ENCODE data around the gene FAF1.
"Not testable (repeated sequence)": the region's sequence is repeated elsewhere in the genome, so short reads cannot be mapped to it uniquely, and the experiment has no call there.

The FAF1 gene

GRCh38 chr1:50611675-50612074, 348.4 kb downstream of the FAF1 start:
- no peak for DNase-seq

DNA sequence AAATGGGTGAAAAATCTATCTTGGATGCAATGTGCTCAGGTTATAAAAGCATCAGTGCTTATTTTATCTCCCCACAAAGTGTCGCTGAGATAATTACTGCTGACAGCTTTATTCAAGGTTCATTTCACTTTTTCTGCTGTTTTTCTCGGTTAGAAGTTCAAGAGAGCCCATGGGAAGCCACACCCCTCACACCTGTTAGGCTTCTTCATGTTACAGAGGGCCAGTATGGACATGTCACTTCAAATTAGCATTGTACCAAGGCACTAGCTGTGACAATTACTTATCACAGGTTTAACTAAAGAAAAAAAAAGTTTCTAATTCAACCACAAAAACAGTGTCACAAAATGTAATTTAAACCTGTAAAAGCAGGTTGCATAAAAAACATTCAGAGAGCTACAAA, 349.5 kb downstream of the FAF1 start:
- DNase-seq: no peak

DNA sequence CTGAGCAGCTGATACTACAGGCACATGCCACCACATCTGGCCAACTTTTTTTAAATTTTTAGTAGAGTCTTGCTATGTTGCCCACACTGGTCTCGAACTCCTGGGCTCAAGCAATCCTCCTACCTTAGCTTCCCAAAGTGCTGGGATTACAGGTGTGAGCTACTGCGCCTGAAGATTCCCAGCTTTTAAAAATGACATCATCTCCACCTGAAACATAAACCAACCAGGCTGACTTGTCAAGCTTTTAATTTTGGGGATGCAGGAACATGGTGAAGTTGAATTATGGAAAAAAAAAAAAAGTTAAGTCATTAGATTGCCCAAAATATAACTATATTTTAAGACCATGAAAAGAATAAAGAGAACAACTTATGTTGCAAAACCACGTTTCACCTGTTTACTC, 350.6 kb downstream of the FAF1 start:
- DNase-seq: no peak

DNA sequence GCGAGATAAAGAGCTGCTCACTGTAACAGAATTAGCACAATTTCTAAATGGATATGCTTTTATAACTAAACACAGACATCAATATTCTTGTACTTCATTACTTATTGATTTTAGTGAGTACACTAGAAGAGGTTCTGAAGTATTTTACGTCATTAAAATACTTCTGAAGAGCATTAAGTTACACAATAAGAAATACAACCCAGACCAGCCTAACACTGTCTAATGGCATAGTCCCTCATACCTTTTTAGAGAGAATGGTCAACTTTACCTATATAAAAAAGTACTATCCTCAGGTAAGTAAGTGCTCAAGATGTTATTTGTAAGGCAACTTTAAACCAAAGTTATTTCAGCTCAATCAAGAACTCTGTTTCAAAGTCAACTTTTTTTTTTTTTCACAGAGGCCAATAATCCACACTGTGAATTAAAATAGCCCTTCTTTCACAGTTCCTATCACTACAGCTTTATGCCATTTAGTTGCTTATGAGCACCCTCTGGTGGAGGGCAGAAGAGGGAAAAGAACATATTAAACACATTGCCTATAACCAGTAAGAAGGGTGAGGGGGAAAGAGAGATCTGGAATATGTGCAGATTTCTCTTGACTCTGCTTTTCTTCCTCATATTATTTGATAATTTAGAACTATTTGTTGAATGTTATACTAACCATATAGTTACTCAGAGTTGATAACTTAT, 354.7 kb downstream of the FAF1 start:
- no peak for DNase-seq

GRCh38 chr1:50604580-50604979, 355.5 kb downstream of the FAF1 start:
- DNase-seq: no peak

DNA sequence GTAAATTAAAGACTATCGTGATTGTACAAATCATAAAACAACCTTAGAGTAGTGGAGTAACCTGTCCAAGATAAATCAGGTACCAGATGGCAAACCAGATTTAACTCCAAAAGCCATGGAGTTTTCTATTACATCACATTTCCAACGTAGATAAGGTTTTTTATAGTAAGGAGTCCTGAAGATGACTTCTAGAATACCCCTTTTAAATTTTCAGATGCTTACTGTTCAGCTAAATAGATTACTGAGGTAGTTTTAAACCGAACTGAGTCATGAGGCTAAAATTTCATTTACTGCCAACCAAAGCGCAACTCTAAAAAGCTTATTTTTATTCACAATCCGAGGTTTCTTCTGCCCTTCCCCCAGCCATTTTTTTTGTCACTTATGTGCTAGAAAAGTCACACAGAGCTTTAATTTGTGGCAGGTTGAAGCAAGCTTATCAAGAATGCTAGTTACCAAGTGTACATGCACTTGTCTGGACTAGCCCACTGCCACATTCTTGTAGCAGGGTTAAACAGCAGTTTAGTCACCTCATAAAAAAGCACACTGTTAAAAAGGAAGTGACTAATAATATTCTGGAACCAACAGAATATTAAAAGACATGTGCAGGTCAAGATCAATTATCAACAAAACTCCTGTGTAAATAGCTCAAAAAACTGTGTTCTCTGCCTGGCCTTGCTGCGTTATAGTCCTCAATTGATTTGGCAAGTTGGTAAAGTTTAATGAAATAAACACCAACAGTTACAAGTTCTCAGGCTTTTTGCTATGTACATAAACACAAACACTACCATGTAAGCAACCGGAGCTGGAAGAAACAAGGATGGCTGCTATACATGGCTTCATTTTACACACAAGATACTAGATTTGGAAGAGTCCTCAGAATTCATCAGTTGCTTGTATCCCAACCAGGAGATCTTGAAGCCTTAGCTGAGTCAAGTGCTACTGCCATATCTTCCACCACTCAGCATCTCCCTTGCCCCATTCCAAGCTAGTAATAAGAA, 356.5 kb downstream of the FAF1 start:
- no peak for DNase-seq

- no peak for DNase-seq
These were observed 360.5 kb downstream of the FAF1 start for GRCh38 chr1:50599546-50599945.

GRCh38 chr1:50595874-50596273, 364.2 kb downstream of the FAF1 start:
- DNase-seq: no peak

DNA sequence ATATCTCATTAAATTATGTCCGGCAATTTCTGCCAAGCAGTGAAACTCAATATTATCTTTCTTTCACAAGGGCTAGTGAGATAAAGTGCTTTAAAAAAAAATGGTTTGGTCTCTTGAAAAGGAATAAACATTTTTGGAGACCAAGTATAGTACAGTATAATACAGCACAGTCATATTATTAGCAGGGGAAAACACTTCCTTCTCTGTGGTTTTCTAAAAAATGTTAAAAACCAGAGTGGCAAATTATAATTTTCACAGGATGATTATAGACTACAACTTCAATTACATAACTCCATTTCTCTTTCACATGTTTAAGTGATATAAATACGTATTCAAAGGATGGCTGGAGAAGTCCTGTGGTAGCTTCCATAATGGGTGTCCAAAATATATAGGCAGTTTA, 366.6 kb downstream of the FAF1 start:
- no peak for DNase-seq

- DNase-seq: no peak
These were observed 368.5 kb downstream of the FAF1 start for GRCh38 chr1:50591598-50591997.

DNA sequence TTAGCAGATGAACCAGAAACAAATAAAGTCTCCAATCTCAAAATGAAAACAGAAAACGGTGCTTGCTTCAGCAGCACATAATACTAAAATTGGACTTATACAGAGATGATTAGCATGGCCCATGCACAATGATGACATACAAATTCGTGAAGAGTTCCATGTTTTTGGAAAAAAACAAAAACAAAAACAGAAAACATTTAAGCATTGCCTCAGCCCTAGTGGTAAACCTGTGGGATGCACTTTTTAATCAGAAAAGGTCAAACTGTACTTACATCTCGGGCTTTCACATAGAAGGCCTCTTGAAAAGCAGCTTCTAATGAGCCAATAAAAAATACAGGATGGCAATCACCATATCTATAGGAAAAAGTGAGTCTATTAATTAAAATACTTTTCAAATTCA, 377.7 kb downstream of the FAF1 start:
- DNase-seq: no peak

GRCh38 chr1:50570066-50570468, 390.0 kb downstream of the FAF1 start:
- DNase-seq: no peak

DNA sequence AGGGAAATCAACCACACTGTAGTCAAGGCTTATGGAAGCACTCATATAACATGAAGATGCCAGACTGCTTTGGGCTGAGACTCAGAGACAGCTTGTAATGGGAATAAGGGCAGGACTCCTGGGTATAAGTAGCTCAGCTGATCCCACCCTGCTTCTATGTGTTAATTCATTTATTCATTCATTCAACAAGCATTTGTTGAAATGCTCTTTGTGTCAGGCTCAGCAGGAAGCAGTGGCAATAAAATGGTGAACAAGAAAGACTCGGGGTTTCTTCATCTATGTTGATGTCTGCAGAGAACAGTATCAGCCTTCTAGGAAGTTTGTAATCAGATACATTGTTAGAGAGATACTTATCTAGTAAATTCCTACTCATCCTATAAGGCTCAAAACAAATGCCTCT, 391.3 kb downstream of the FAF1 start:
- no peak for DNase-seq

- DNase-seq: no peak
These were observed 393.7 kb downstream of the FAF1 start for GRCh38 chr1:50566405-50566804.

DNA sequence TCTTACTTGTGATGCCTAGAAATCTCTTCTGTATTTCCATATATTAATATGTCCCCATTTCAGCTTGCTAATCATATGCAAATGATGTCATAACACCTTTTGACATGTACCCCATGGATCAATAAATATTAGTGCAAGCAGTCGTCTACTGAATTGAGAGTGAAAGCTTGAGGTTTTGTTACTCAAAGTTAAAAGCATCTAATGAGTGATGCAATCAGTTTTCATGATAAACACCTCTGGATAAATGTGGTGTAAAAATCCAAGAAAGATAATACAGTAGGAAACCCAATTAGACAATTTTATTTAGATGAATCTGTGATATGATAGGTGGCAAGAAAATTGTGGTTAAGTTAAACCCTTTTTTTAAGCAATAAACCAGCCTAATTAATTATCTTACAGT, 395.6 kb downstream of the FAF1 start:
- DNase-seq: no peak

DNA sequence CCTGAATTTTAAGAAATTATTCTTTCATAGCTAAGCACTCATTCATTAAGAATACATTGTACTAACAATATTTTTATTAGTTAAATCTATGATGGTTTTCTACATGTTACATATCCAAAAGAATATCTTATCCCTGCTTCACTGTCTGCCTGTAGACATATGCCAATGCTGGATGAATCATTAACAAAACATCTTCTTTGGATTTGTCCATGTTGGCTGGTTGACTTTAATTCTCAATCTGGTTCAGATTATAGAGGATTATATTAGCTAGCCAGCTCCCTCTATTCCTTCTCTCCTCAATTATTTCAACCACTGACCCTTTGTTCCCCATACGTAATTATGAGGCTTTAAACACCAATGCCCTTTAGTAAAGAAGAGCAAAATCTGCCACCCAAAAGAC, 398.0 kb downstream of the FAF1 start:
- DNase-seq: no peak

DNA sequence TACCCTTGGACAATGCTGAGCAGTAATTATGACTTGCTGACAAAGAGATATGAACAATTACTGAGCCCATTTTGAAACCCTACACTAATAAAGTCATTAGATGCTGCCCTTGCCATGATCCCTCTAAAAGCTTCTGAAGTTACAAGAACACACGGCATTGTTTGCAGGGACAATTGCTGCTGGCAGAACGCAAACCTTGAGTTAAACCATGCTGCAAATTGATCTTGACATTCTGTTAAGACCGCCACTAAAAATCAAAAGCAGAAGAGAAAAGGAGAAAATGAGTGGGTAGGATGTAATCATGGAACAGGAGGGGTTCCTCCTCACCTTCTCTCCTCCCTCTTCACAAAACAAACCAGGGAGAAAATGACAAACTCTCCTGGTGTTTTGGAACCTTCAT, 400.6 kb downstream of the FAF1 start:
- peak; percentile 18 for DNase-seq

- no peak for DNase-seq
These were observed 406.1 kb downstream of the FAF1 start for GRCh38 chr1:50553921-50554320.

DNA sequence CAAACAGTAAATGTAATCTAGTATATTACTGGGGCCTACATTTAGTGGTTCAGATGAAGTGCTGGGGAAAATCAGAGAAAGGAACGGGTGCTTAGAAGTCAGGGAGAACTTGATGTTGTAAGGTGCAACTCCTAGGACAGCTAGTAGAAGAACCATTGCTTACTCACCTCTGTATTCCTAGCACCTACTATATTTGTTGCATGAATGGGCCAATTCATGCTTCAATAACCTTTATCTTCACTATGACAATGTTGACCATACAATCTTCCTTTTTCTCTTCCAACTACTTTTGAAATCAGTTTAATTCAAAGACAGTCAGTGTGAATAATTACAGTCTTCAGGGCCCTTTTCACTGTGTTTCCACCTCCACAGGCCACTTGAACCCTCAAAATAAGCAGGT, 411.8 kb downstream of the FAF1 start:
- DNase-seq: no peak

DNA sequence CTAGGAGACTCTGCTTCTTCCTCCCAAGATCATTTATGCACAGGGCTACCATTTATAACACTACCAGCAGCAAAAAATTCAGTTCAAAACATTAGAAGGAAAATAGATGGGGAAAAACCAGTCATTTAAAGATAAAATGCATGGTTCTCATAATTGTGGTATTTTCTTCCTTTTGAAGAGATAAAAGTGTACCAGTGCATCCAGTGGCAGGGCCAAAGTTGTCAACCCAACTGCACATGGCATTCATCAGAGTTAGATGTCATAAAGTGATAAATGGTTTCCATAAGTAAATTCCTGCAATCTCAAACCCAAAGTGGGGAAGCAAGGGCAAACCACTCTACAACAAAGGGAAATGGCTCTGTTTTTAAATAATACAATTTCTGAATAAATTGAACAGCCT, 417.7 kb downstream of the FAF1 start:
- DNase-seq: no peak

DNA sequence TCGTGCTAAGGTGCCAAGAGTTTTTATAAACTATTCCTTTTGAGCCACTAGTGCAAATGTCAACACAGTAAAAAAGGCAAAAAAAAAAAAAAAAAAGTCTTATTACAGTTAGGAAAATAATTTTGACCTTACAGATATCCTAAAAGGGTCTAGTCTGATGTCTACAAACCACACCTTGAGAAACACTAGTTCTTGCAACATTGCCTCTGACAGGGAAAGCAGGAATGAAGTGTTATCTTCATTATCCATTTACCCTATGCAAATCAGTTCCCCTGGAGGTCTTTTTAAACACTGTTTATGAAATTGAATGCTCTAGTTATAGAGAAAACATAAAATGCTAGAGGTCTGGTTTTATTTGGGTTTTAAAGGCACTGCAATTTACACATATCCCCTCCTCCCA, 421.6 kb downstream of the FAF1 start:
- DNase-seq: no peak

GRCh38 chr1:50531601-50532000, 428.5 kb downstream of the FAF1 start:
- no peak for DNase-seq

DNA sequence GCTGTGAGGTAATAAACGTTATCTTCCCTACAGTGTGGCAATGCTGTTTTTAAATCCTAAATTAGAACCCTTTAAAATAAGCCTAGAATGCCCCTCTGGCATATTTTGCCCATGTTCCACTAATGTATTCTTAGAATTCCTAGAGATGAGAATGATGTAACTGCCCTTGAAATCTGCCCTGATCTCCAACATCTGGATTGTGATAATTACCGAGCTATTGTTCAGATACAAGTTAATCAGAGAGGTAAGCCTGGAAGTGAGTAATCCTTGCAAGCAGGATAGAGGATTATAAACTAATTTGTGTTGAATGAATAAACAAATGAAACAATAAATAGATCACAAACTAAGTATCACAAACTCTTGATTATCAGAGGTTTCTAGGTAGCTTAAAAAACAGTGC, 429.0 kb downstream of the FAF1 start:
- DNase-seq: no peak

GRCh38 chr1:50529510-50529909, 430.6 kb downstream of the FAF1 start:
- DNase-seq: no peak

GRCh38 chr1:50527987-50528320, 432.1 kb downstream of the FAF1 start:
- DNase-seq: not testable (repeated sequence)

All from NCI-H1092 treated with DMSO at 0.1 percent for 48 hours (cell line).